Heart left ventricle (tissue), 13 donors: Measurements from ENCODE around the gene SNCG.

Source experiments
- CTCF ChIP-seq, 12 donors: fragments of 200-600 bp; sonication (generic) in 4 of 12; IDR thresholded peaks; one replicate each; pipeline versions ENCODE4 v1.5.0 to v1.8.0; 2018 to 2022; ENCODE audit warnings: antibody characterized with exemption in 12 of 12, mild to moderate bottlenecking in 5 of 12
- POLR2A ChIP-seq, 2 donors: fragments of 450-650 bp; IDR thresholded peaks; one replicate each; pipeline ENCODE4 v1.6.1; 2017; ENCODE audit warnings: antibody characterized with exemption in 2 of 2, mild to moderate bottlenecking in 2 of 2, moderate library complexity in 2 of 2
- donor health status: ischemic (EF 13 %, LVEDD 7.1; RV severe dilation, severe dysfunction).
- donor health status: DM: no; HTN: yes; CAD: no.
- donor health status: DM: no; HTN: no; CAD: no.
- donor health status: ischemic (EF 25% LVEDD 6.9; RV normal size, moderate dysfunction).
- donor health status: ischemic (EF 25% LVEDD 5.7; RV mildly dilated, moderate dysfunction).
- donor health status: ischemic (EF 35%, LVEDD 5.7; RV mildly dilated, moderate dysfunction).
- donor health status: nonischemic (EF 11% LVEDD 7.7; RV severe dilation, severe dysfunction).
- donor health status: DM: yes; HTN: yes; CAD: no.
- donor health status: PGD.
- donor health status: ischemic (EF 29% LVEDD 5.4; RV normal size, mild dysfunction).
- donor health status: nonischemic (EF 23%, LVEDD 6.1; RV moderate dilation, normal function).

GRCh38 chr10:86952106-86952505 is 6.3 kb upstream of the SNCG start:
- no peak for TF ChIP-seq CTCF (IDR thresholded peaks at IDR 0.05)
- no peak for TF ChIP-seq POLR2A (IDR thresholded peaks at IDR 0.05)
